GM12864 (cell line): ENCODE data around the gene UGCG.

Source experiments
- DNase-seq: peaks from one replicate; pipeline ENCODE4 v3.0.0-alpha.2; 2011; ENCODE audit warnings: low read depth
- H3K4me3 ChIP-seq: 2 replicates; pipeline ENCODE4 v1.5.1; 2011; ENCODE audit warnings: mild to moderate bottlenecking, low read depth, low read length, control low read depth
- CTCF ChIP-seq: IDR thresholded peaks from 2 replicates; pipeline ENCODE4 v1.5.1; 2011; ENCODE audit warnings: low read depth, mild to moderate bottlenecking, moderate library complexity, low read length, control low read depth, inconsistent platforms; ENCODE audit errors: missing control alignments

The UGCG gene

GRCh38 chr9:111925784-111926183 lies 29.2 kb downstream of the UGCG start:
- TF ChIP-seq CTCF: no peak
- no peak for DNase-seq
- H3K4me3 ChIP-seq: no peak overlapping the region

GRCh38 chr9:111926421-111926875 lies 29.8 kb downstream of the UGCG start:
- no peak overlapping the region; the same call in 1 of the 2 replicates for H3K4me3 ChIP-seq
- DNase-seq: peak; percentile 84

GRCh38 chr9:111928359-111928720 lies 31.7 kb downstream of the UGCG start:
- H3K4me3 ChIP-seq: no peak overlapping the region
- no peak for DNase-seq
- no peak for TF ChIP-seq CTCF

More at GRCh38 chr9:111926421-111926875, 29.8 kb downstream of the UGCG start:
- TF ChIP-seq CTCF: no peak

- no peak for TF ChIP-seq CTCF
- no peak for DNase-seq
- H3K4me3 ChIP-seq: no peak overlapping the region
Observed at GRCh38 chr9:111934747-111935146, 38.1 kb downstream of the UGCG start.

- DNase-seq: no peak
- no peak overlapping the region for H3K4me3 ChIP-seq
- TF ChIP-seq CTCF: no peak
Observed at GRCh38 chr9:111936391-111936790, 39.8 kb downstream of the UGCG start.

- DNase-seq: no peak
- TF ChIP-seq CTCF: no peak
- no peak overlapping the region for H3K4me3 ChIP-seq
Observed at GRCh38 chr9:111937301-111937700, 40.7 kb downstream of the UGCG start.

- TF ChIP-seq CTCF: no peak
- no peak overlapping the region for H3K4me3 ChIP-seq
- peak; percentile 49 for DNase-seq
Observed at GRCh38 chr9:111937781-111938426, 41.3 kb downstream of the UGCG start.
